ENCODE measurements around the gene FAM83E.
"Not testable (repeated sequence)": the region's sequence is repeated elsewhere in the genome, so short reads cannot be mapped to it uniquely, and the experiment has no call there.

FAM83E gene

DNA sequence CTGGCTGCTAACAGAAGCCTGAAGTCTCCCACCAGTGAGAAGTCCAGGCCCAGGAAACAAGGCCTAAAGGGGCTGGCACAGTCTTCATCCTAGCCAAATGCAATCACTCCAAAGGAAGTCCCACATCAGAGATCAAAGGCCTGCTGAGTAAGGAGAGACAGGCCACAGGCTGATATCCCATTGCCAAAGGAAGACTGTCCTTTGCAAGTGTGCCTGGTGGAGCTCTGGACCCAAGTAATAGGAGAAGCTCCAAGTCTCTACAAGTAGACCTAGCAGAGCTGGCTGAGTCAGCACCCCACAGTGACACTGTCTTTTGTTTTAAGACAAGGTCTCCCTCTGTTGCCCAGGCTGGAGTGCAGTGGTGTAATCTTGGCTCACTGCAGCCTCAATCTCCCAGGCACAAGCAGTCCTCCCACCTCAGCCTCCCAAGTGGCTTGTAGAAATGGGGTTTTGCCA lies 17.8 kb upstream of the FAM83E start:
- H3K27ac ChIP-seq (ENCODE audit: poor library complexity, severe bottlenecking), result peak overlapping the region; percentile 90
- H3K4me3 ChIP-seq (ENCODE audit: severe bottlenecking), result no peak overlapping the region
- TF ChIP-seq, protein P1, sequence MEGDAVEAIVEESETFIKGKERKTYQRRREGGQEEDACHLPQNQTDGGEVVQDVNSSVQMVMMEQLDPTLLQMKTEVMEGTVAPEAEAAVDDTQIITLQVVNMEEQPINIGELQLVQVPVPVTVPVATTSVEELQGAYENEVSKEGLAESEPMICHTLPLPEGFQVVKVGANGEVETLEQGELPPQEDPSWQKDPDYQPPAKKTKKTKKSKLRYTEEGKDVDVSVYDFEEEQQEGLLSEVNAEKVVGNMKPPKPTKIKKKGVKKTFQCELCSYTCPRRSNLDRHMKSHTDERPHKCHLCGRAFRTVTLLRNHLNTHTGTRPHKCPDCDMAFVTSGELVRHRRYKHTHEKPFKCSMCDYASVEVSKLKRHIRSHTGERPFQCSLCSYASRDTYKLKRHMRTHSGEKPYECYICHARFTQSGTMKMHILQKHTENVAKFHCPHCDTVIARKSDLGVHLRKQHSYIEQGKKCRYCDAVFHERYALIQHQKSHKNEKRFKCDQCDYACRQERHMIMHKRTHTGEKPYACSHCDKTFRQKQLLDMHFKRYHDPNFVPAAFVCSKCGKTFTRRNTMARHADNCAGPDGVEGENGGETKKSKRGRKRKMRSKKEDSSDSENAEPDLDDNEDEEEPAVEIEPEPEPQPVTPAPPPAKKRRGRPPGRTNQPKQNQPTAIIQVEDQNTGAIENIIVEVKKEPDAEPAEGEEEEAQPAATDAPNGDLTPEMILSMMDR (IDR thresholded peaks at IDR 0.05; ENCODE audit: poor library complexity, severe bottlenecking), result peak; percentile 34
- H3K9me3 ChIP-seq (ENCODE audit: severe bottlenecking), result no peaks in the 10 kb centered on the region
- H3K36me3 ChIP-seq (ENCODE audit: low read depth), result peaks cover 17% of the 10 kb centered on the region
- no peaks in the 10 kb centered on the region for H3K27me3 ChIP-seq (ENCODE audit: insufficient read depth, poor library complexity, severe bottlenecking)
- DNase-seq (ENCODE audit: low spot score) (no peak), ATAC-seq (ENCODE audit: low read depth) (peak; percentile 31)
- peaks cover 29% of the 10 kb centered on the region for H3K4me1 ChIP-seq (ENCODE audit: insufficient read depth, poor library complexity, severe bottlenecking)

DNA sequence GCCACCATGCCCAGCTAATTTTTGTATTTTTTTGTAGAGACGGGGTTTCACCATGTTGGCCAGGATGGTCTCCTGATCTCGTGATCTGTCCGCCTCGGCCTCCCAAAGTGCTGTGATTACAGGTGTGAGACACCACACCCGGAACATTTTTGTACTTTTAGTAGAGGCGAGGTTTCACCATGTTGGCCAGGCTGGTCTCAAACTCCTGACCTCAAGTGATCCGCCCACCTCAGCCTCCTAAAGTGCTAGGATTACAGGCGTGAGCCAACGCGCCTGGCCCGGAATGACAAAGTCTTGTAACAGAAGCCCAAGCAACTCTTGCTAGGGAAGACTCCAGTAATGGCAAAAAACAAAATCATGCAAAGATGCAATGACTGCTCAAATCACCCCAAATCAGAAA lies 17.4 kb upstream of the FAM83E start:
- H3K27me3 ChIP-seq (ENCODE audit: insufficient read depth, poor library complexity, severe bottlenecking); DNase-seq (ENCODE audit: low spot score); H3K9me3 ChIP-seq (ENCODE audit: severe bottlenecking); H3K4me3 ChIP-seq (ENCODE audit: severe bottlenecking); ATAC-seq (ENCODE audit: low read depth): not testable (repeated sequence)
- Histone ChIP-seq H3K27ac (ENCODE audit: poor library complexity, severe bottlenecking) (peak overlapping the region; percentile 90), H3K36me3 (ENCODE audit: low read depth) (peaks cover 17% of the 10 kb centered on the region), H3K4me1 (ENCODE audit: insufficient read depth, poor library complexity, severe bottlenecking) (peaks cover 29% of the 10 kb centered on the region)

DNA sequence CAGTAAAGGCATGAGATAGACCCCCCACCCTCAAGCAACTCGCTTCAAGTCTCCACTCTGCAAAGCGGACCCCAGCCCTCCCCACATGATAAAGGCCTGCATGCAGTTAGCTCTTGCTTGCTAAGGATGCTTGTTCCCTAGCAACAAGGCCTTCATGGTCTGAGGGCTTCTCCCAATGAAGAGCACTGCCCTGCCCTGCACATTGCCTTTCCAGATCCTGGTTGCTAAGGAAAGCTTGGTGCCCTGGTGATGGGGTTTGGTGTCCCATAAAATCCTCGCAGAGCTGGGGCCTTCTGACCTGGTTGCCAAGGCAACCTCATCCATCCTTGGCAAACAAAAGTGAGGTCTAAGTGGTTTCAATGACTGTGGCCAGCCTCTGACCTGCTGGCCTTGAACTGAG lies 16.3 kb upstream of the FAM83E start:
- DNase-seq (ENCODE audit: low spot score), result no peak
- ATAC-seq (ENCODE audit: low read depth), result no peak
- no peak overlapping the region for H3K4me3 ChIP-seq (ENCODE audit: severe bottlenecking)
- H3K9me3 ChIP-seq (ENCODE audit: severe bottlenecking), result no peaks in the 10 kb centered on the region
- H3K27ac ChIP-seq (ENCODE audit: poor library complexity, severe bottlenecking), result no peak overlapping the region
- H3K27me3 ChIP-seq (ENCODE audit: insufficient read depth, poor library complexity, severe bottlenecking), result no peaks in the 10 kb centered on the region
- peaks cover 29% of the 10 kb centered on the region for H3K4me1 ChIP-seq (ENCODE audit: insufficient read depth, poor library complexity, severe bottlenecking)
- peaks cover 17% of the 10 kb centered on the region for H3K36me3 ChIP-seq (ENCODE audit: low read depth)
- TF ChIP-seq, protein P1 (IDR thresholded peaks at IDR 0.05; ENCODE audit: poor library complexity, severe bottlenecking), result no peak

DNA sequence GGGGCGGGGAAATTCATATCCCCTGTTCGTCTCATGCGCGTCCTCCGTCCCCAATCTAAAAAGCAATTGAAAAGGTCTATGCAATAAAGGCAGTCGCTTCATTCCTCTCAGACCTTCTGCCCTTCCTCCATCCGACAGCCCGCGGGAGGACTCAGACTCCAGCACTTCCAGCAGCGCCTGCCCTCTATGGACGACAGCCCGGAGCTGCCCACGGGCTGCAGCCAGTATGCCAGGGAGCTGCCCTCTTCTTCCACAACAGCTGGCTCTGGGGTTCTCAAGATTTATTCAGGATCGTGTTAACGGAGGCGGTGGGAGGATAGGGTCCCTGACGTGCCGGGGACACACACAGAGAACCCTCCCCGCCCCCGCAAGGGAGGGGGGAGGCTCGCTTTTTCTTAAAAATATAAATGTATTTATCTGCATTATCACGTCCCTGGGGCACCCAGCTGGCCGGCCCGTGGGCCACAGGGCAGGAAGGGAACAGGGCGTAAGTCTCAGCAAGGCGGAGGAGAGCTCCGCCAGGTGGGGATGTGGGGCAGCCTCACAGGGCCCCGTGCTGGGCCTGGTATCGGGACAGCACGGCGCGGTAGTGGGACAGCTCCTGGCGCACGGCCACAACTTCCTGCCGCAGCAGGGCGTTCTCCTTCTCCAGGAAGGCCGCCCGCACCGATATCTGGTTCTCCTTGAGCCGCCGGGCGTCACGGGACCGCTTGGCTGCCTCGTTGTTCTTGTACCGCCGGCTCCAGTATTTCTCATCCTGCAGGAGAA lies 15.6 kb upstream of the FAM83E start:
- H3K4me3 ChIP-seq (ENCODE audit: severe bottlenecking), result no peak overlapping the region
- no peak overlapping the region for H3K27ac ChIP-seq (ENCODE audit: poor library complexity, severe bottlenecking)
- DNase-seq (ENCODE audit: low spot score), result no peak

DNA sequence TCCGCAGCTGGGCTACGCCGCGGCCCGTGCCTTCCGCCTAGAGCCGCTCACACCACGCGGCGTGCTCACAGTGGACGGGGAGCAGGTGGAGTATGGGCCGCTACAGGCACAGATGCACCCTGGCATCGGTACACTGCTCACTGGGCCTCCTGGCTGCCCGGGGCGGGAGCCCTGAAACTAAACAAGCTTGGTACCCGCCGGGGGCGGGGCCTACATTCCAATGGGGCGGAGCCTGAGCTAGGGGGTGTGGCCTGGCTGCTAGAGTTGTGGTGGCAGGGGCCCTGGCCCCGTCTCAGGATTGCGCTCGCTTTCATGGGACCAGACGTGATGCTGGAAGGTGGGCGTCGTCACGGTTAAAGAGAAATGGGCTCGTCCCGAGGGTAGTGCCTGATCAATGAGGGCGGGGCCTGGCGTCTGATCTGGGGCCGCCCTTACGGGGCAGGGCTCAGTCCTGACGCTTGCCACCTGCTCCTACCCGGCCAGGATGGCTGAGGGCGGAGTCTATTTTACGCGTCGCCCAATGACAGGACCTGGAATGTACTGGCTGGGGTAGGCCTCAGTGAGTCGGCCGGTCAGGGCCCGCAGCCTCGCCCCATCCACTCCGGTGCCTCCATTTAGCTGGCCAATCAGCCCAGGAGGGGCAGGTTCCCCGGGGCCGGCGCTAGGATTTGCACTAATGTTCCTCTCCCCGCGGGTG lies 14.9 kb upstream of the FAM83E start:
- H3K27me3 ChIP-seq (ENCODE audit: insufficient read depth, poor library complexity, severe bottlenecking), result no peaks in the 10 kb centered on the region
- no peak for DNase-seq (ENCODE audit: low spot score)
- H3K9me3 ChIP-seq (ENCODE audit: severe bottlenecking), result no peaks in the 10 kb centered on the region
- no peak overlapping the region for H3K27ac ChIP-seq (ENCODE audit: poor library complexity, severe bottlenecking)
- no peak overlapping the region for H3K4me3 ChIP-seq (ENCODE audit: severe bottlenecking)
- TF ChIP-seq, protein P1 (IDR thresholded peaks at IDR 0.05; ENCODE audit: poor library complexity, severe bottlenecking), result no peak
- H3K4me1 ChIP-seq (ENCODE audit: insufficient read depth, poor library complexity, severe bottlenecking), result peaks cover 23% of the 10 kb centered on the region
- no peak for ATAC-seq (ENCODE audit: low read depth)
- H3K36me3 ChIP-seq (ENCODE audit: low read depth), result peaks cover 17% of the 10 kb centered on the region

More for the DNA sequence above, 15.6 kb upstream of the FAM83E start:
- Histone ChIP-seq H3K27me3 (ENCODE audit: insufficient read depth, poor library complexity, severe bottlenecking) (no peaks in the 10 kb centered on the region), H3K9me3 (ENCODE audit: severe bottlenecking) (no peaks in the 10 kb centered on the region), H3K36me3 (ENCODE audit: low read depth) (peaks cover 17% of the 10 kb centered on the region), H3K4me1 (ENCODE audit: insufficient read depth, poor library complexity, severe bottlenecking) (peaks cover 29% of the 10 kb centered on the region)
- TF ChIP-seq, protein P1 (IDR thresholded peaks at IDR 0.05; ENCODE audit: poor library complexity, severe bottlenecking), result no peak
- no peak for ATAC-seq (ENCODE audit: low read depth)

Measured in RWPE2 (cell line).